Loucy (cell line): ENCODE measurements around the gene PLTP.
A peak's percentile ranks its signal among the peaks of the same experiment; 100 is the strongest.

Experiments used
- H2AFZ ChIP-seq: fragments of 200-600 bp; sonication (generic); 2 replicates; pipeline ENCODE4 v1.6.0; 2016; ENCODE audit warnings: antibody characterized with exemption, mild to moderate bottlenecking, low read length, moderate library complexity
- H3F3A ChIP-seq: fragments of 200-600 bp; 2 replicates; pipeline ENCODE4 v1.6.0; 2016; ENCODE audit warnings: antibody characterized with exemption, low read depth, mild to moderate bottlenecking
- H3K27me3 ChIP-seq: fragments of 200-600 bp; sonication (generic); 2 replicates; pipeline ENCODE4 v1.6.1; 2014; ENCODE audit warnings: low read length, mild to moderate bottlenecking; ENCODE audit not compliant: insufficient read depth, poor library complexity, severe bottlenecking
- H3K36me3 ChIP-seq: fragments of 200-600 bp; sonication (generic); 2 replicates; pipeline ENCODE4 v1.6.1; 2016; ENCODE audit warnings: low read length; ENCODE audit not compliant: insufficient read depth
- H3K4me1 ChIP-seq: fragments of 200-600 bp; sonication (generic); 2 replicates; pipeline ENCODE4 v1.5.1; 2014; ENCODE audit warnings: low read length, mild to moderate bottlenecking; ENCODE audit not compliant: insufficient read depth, poor library complexity, severe bottlenecking
- H3K4me2 ChIP-seq: fragments of 200-600 bp; sonication (generic); 2 replicates; pipeline ENCODE4 v1.6.0; 2014; ENCODE audit warnings: antibody characterized with exemption, low read length, low read depth, mild to moderate bottlenecking; ENCODE audit not compliant: poor library complexity, severe bottlenecking
- H3K4me3 ChIP-seq: fragments of 200-600 bp; sonication (generic); 2 replicates; pipeline ENCODE4 v1.5.1; 2014; ENCODE audit warnings: low read length, mild to moderate bottlenecking, mixed read lengths; ENCODE audit not compliant: poor library complexity, severe bottlenecking
- H3K79me2 ChIP-seq: fragments of 200-600 bp; sonication (generic); 2 replicates; pipeline ENCODE4 v1.6.1; 2014; ENCODE audit warnings: low read length; ENCODE audit not compliant: insufficient read depth
- H3K9ac ChIP-seq: fragments of 200-600 bp; sonication (generic); 2 replicates; pipeline ENCODE4 v1.6.0; 2014; ENCODE audit warnings: mild to moderate bottlenecking, low read depth, low read length, moderate library complexity; ENCODE audit not compliant: poor library complexity, severe bottlenecking
- H3K9me2 ChIP-seq: fragments of 200-600 bp; sonication (generic); replicated peaks from 2 replicates; pipeline ENCODE4 v1.6.1; 2016; ENCODE audit warnings: low read depth, low read length, mixed read lengths
- H3K9me3 ChIP-seq: fragments of 200-600 bp; sonication (generic); 2 replicates; pipeline ENCODE4 v1.6.1; 2014; ENCODE audit warnings: mild to moderate bottlenecking, antibody characterized with exemption, low read length, low read depth; ENCODE audit not compliant: insufficient read depth
- H4K20me1 ChIP-seq: fragments of 200-600 bp; sonication (generic); 2 replicates; pipeline ENCODE4 v1.6.0; 2014; ENCODE audit warnings: antibody characterized with exemption, low read length, mild to moderate bottlenecking; ENCODE audit not compliant: insufficient read depth, poor library complexity, severe bottlenecking
- EZH2phosphoT487 ChIP-seq: fragments of 200-600 bp; IDR thresholded peaks from 2 replicates; pipeline ENCODE4 v1.6.1; 2018; ENCODE audit warnings: antibody characterized with exemption, mild to moderate bottlenecking, moderate library complexity, borderline replicate concordance
- TF ChIP-seq, protein P1 (sequence below): fragments of 200-600 bp; sonication (generic); conservative IDR thresholded peaks from 2 replicates; pipeline ENCODE4 v1.5.1; 2014; ENCODE audit warnings: mild to moderate bottlenecking, antibody characterized with exemption, low read length

PLTP gene

DNA sequence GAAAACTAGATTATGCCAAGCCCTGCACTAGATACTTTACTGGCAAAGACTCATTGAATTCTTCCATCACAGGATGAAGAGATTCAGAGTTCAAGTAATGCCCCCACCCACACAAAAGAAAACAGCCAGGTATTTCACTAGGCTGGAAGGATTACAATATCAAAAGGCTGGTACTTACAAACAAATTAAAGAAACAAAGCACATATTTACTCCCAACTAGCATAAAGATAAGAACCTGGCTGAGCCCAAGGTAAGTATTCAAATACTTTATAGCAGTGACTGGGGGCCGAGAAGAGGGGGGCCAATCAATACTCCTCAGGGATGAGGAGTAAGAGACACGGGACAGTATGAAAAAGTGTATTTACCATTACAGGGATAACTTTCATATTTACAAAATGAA lies 58.5 kb downstream of the PLTP start:
- Histone ChIP-seq H3K79me2 (peaks cover 30% of the 10 kb centered on the region), H3K9me2 (no peaks in the 10 kb centered on the region), H3K9me3 (no peaks in the 10 kb centered on the region), H3K9ac (no peak overlapping the region), H3K4me1 (peaks cover 21% of the 10 kb centered on the region), H3F3A (no peaks in the 10 kb centered on the region), H4K20me1 (no peaks in the 10 kb centered on the region), H3K4me2 (peak overlapping the region; percentile 28), H3K36me3 (no peaks in the 10 kb centered on the region), H3K27me3 (no peaks in the 10 kb centered on the region), H3K4me3 (no peak overlapping the region), H2AFZ (no peak overlapping the region)
- no peak for TF ChIP-seq EZH2phosphoT487
- TF ChIP-seq, protein P1, sequence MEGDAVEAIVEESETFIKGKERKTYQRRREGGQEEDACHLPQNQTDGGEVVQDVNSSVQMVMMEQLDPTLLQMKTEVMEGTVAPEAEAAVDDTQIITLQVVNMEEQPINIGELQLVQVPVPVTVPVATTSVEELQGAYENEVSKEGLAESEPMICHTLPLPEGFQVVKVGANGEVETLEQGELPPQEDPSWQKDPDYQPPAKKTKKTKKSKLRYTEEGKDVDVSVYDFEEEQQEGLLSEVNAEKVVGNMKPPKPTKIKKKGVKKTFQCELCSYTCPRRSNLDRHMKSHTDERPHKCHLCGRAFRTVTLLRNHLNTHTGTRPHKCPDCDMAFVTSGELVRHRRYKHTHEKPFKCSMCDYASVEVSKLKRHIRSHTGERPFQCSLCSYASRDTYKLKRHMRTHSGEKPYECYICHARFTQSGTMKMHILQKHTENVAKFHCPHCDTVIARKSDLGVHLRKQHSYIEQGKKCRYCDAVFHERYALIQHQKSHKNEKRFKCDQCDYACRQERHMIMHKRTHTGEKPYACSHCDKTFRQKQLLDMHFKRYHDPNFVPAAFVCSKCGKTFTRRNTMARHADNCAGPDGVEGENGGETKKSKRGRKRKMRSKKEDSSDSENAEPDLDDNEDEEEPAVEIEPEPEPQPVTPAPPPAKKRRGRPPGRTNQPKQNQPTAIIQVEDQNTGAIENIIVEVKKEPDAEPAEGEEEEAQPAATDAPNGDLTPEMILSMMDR: no peak

DNA sequence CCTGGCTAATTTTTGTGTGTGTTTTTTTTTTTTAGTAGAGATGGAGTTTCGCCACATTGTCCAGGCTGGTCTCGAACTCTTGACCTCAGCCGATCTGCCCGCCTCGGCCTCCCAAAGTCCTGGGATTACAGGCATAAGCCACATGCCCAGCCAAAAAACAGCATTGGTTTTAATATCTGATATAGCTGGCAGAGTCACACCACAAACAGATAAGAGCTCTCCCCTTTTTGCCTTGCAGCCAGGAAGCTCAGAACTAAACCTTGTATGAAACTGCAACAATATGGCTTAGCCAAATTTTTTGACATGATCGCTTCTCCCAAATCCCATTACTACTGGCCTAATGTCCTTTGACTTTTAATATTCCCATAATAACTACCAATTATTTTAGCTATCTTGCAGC lies 59.6 kb downstream of the PLTP start:
- H3K4me1 ChIP-seq: peaks cover 16% of the 10 kb centered on the region
- H3F3A ChIP-seq: no peaks in the 10 kb centered on the region
- H3K9me2 ChIP-seq: no peaks in the 10 kb centered on the region
- no peak overlapping the region for H2AFZ ChIP-seq
- no peak overlapping the region for H3K9ac ChIP-seq
- no peaks in the 10 kb centered on the region for H3K36me3 ChIP-seq
- TF ChIP-seq, protein P1: no peak
- TF ChIP-seq EZH2phosphoT487: no peak
- H3K27me3 ChIP-seq: no peaks in the 10 kb centered on the region
- H3K4me3 ChIP-seq: no peak overlapping the region
- H3K4me2 ChIP-seq: no peak overlapping the region
- no peaks in the 10 kb centered on the region for H3K9me3 ChIP-seq
- H4K20me1 ChIP-seq: no peaks in the 10 kb centered on the region
- peaks cover 24% of the 10 kb centered on the region; the same call in 1 of the 2 replicates for H3K79me2 ChIP-seq

DNA sequence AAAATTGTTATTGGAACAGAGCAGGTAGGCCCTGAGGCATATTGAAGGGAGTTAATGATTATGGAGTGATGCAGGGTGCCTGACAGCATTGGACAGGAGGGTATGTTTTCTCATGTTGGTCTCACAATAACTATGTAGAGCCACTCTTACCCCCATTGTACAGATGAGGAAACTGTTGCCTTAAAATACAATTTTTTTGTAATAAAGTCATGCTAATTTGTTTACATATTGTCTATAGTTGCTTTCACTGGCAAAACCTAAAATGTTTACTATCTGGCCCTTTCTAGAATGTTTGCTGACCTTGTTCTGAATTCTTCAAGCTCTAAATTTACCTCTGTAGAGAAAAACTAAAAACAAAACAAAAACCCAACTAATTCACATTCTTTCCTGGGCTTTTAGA lies 60.5 kb downstream of the PLTP start:
- no peak overlapping the region for H3K4me2 ChIP-seq
- H3F3A ChIP-seq: no peaks in the 10 kb centered on the region
- no peaks in the 10 kb centered on the region for H3K9me3 ChIP-seq
- no peaks in the 10 kb centered on the region for H3K9me2 ChIP-seq
- H3K4me1 ChIP-seq: peaks cover 16% of the 10 kb centered on the region
- TF ChIP-seq EZH2phosphoT487: no peak
- TF ChIP-seq, protein P1: no peak
- H2AFZ ChIP-seq: no peak overlapping the region
- peaks cover 18% of the 10 kb centered on the region; the same call in 1 of the 2 replicates for H3K79me2 ChIP-seq
- no peak overlapping the region for H3K4me3 ChIP-seq
- no peaks in the 10 kb centered on the region for H3K27me3 ChIP-seq
- H4K20me1 ChIP-seq: no peaks in the 10 kb centered on the region
- no peak overlapping the region for H3K9ac ChIP-seq
- no peaks in the 10 kb centered on the region for H3K36me3 ChIP-seq
